ENCODE results near the gene DNPEP.

Gene DNPEP

DNA sequence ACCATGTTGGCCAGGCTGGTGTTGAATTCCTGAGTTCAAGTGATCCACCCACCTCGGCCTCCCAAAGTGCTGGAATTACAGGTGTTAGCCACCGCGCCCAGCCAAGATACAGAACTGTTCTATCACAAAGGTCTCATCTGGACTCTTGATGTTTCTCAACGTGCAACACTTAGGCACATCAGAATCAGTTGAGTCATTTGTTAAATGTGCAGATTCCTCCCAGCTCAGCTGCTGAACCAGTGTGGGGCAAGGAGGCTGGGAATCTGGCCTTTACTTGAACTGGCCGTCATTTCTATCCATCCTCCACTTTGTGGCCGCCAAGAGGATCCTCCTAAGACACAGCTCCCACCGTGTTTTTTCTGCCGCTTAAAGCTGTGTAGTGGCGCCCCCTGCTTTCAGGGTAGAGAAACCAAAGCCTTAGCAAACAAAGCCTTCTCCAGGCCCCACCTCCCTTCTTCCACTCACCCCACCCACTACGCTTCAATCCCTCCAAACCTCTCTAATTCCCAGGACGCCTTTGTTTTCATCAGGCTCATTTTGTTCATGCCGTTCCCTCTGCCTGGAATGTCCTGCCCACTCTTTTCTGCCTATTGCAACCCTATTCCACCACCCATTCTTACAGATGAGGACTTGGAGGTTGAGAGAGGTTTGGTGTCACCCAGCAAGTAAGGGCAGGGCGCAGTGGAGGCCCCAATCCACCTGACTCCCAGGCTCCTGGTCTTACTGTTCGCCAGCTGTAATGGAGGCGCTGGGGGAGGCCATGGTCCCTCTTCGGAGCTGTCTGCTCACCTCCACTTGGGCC, 46.2 kb upstream of the DNPEP start:
- H3K36me3 ChIP-seq (ENCODE audit: control insufficient read depth in 2 of 2, insufficient read depth in 1 of 2, low read length in 2 of 2) = no peaks in the 10 kb centered on the region
- ChIA-PET CTCF (interaction anchor here (0.5 to 1.9 kb wide), 10 partner anchors 13 to 283 kb away, joined by 3 to 22 read pairs (median 4); no protein-coding TSS in a partner anchor), POLR2A (no interaction called here)
- H3K27ac ChIP-seq (ENCODE audit: extremely low read depth, low read depth, low read length) = no peak overlapping the region
- H3K4me1 ChIP-seq (ENCODE audit: control insufficient read depth, insufficient read depth, low read length) = no peaks in the 10 kb centered on the region
- TF ChIP-seq ZNF561 (tag by site-specific recombination; IDR thresholded peaks at IDR 0.05; ENCODE audit: borderline replicate concordance) = no peak
- TF ChIP-seq, protein P1, sequence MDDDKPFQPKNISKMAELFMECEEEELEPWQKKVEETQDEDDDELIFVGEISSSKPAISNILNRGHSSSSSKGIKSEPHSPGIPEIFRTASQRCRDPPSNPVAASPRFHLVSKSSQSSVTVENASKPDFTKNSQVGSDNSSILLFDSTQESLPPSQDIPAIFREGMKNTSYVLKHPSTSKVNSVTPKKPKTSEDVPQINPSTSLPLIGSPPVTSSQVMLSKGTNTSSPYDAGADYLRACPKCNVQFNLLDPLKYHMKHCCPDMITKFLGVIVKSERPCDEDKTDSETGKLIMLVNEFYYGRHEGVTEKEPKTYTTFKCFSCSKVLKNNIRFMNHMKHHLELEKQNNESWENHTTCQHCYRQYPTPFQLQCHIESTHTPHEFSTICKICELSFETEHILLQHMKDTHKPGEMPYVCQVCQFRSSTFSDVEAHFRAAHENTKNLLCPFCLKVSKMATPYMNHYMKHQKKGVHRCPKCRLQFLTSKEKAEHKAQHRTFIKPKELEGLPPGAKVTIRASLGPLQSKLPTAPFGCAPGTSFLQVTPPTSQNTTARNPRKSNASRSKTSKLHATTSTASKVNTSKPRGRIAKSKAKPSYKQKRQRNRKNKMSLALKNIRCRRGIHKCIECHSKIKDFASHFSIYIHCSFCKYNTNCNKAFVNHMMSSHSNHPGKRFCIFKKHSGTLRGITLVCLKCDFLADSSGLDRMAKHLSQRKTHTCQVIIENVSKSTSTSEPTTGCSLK (tag by site-specific recombination; IDR thresholded peaks at IDR 0.05) = no peak
- TF ChIP-seq, protein P2, sequence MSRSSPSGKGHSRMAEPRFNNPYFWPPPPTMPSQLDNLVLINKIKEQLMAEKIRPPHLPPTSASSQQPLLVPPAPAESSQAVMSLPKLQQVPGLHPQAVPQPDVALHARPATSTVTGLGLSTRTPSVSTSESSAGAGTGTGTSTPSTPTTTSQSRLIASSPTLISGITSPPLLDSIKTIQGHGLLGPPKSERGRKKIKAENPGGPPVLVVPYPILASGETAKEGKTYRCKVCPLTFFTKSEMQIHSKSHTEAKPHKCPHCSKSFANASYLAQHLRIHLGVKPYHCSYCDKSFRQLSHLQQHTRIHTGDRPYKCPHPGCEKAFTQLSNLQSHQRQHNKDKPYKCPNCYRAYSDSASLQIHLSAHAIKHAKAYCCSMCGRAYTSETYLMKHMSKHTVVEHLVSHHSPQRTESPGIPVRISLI (tag by site-specific recombination; IDR thresholded peaks at IDR 0.05) = 0 out of 2 replicates have a peak, but pooled peaks have one; percentile 48
- TF ChIP-seq, protein P3, sequence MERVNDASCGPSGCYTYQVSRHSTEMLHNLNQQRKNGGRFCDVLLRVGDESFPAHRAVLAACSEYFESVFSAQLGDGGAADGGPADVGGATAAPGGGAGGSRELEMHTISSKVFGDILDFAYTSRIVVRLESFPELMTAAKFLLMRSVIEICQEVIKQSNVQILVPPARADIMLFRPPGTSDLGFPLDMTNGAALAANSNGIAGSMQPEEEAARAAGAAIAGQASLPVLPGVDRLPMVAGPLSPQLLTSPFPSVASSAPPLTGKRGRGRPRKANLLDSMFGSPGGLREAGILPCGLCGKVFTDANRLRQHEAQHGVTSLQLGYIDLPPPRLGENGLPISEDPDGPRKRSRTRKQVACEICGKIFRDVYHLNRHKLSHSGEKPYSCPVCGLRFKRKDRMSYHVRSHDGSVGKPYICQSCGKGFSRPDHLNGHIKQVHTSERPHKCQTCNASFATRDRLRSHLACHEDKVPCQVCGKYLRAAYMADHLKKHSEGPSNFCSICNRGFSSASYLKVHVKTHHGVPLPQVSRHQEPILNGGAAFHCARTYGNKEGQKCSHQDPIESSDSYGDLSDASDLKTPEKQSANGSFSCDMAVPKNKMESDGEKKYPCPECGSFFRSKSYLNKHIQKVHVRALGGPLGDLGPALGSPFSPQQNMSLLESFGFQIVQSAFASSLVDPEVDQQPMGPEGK (tag by site-specific recombination; IDR thresholded peaks at IDR 0.05) = 0 out of 2 replicates have a peak, but pooled peaks have one; percentile 28
- TF ChIP-seq, protein P4, sequence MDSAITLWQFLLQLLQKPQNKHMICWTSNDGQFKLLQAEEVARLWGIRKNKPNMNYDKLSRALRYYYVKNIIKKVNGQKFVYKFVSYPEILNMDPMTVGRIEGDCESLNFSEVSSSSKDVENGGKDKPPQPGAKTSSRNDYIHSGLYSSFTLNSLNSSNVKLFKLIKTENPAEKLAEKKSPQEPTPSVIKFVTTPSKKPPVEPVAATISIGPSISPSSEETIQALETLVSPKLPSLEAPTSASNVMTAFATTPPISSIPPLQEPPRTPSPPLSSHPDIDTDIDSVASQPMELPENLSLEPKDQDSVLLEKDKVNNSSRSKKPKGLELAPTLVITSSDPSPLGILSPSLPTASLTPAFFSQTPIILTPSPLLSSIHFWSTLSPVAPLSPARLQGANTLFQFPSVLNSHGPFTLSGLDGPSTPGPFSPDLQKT (IDR thresholded peaks at IDR 0.05; ENCODE audit: borderline replicate concordance, low read depth, low read length) = no peak
- TF ChIP-seq KLF7 (tag by site-specific recombination; IDR thresholded peaks at IDR 0.05; ENCODE audit: borderline replicate concordance) = no peak
- no peak for TF ChIP-seq ZFP41 (tag by site-specific recombination; IDR thresholded peaks at IDR 0.05; ENCODE audit: borderline replicate concordance)
- TF ChIP-seq ZNF555 (tag by site-specific recombination; conservative IDR thresholded peaks at IDR 0.05) = no peak
- TF ChIP-seq, protein P5, sequence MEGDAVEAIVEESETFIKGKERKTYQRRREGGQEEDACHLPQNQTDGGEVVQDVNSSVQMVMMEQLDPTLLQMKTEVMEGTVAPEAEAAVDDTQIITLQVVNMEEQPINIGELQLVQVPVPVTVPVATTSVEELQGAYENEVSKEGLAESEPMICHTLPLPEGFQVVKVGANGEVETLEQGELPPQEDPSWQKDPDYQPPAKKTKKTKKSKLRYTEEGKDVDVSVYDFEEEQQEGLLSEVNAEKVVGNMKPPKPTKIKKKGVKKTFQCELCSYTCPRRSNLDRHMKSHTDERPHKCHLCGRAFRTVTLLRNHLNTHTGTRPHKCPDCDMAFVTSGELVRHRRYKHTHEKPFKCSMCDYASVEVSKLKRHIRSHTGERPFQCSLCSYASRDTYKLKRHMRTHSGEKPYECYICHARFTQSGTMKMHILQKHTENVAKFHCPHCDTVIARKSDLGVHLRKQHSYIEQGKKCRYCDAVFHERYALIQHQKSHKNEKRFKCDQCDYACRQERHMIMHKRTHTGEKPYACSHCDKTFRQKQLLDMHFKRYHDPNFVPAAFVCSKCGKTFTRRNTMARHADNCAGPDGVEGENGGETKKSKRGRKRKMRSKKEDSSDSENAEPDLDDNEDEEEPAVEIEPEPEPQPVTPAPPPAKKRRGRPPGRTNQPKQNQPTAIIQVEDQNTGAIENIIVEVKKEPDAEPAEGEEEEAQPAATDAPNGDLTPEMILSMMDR (tag by site-specific recombination; IDR thresholded peaks at IDR 0.05) = peak; percentile 45; the same call in 1 of the 2 replicates
- TF ChIP-seq KLF10 (tag by site-specific recombination; IDR thresholded peaks at IDR 0.05) = no peak
- TF ChIP-seq EGR2 (tag by site-specific recombination; IDR thresholded peaks at IDR 0.05; ENCODE audit: low read depth) = peak; percentile 63
- no peak for TF ChIP-seq GFI1B (tag by site-specific recombination; IDR thresholded peaks at IDR 0.05)
- TF ChIP-seq ZBTB20 (tag by site-specific recombination; IDR thresholded peaks at IDR 0.05) = no peak
- peak; percentile 48 for TF ChIP-seq ZBTB17 (tag by site-specific recombination; IDR thresholded peaks at IDR 0.05)
- no peak for TF ChIP-seq ZNF302 (tag by site-specific recombination; IDR thresholded peaks at IDR 0.05; ENCODE audit: low read depth)
- TF ChIP-seq, protein P6, sequence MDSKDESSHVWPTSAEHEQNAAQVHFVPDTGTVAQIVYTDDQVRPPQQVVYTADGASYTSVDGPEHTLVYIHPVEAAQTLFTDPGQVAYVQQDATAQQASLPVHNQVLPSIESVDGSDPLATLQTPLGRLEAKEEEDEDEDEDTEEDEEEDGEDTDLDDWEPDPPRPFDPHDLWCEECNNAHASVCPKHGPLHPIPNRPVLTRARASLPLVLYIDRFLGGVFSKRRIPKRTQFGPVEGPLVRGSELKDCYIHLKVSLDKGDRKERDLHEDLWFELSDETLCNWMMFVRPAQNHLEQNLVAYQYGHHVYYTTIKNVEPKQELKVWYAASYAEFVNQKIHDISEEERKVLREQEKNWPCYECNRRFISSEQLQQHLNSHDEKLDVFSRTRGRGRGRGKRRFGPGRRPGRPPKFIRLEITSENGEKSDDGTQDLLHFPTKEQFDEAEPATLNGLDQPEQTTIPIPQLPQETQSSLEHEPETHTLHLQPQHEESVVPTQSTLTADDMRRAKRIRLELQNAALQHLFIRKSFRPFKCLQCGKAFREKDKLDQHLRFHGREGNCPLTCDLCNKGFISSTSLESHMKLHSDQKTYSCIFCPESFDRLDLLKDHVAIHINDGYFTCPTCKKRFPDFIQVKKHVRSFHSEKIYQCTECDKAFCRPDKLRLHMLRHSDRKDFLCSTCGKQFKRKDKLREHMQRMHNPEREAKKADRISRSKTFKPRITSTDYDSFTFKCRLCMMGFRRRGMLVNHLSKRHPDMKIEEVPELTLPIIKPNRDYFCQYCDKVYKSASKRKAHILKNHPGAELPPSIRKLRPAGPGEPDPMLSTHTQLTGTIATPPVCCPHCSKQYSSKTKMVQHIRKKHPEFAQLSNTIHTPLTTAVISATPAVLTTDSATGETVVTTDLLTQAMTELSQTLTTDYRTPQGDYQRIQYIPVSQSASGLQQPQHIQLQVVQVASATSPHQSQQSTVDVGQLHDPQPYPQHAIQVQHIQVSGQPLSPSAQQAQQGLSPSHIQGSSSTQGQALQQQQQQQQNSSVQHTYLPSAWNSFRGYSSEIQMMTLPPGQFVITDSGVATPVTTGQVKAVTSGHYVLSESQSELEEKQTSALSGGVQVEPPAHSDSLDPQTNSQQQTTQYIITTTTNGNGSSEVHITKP (tag by site-specific recombination; IDR thresholded peaks at IDR 0.05) = no peak
- TF ChIP-seq, protein P7, sequence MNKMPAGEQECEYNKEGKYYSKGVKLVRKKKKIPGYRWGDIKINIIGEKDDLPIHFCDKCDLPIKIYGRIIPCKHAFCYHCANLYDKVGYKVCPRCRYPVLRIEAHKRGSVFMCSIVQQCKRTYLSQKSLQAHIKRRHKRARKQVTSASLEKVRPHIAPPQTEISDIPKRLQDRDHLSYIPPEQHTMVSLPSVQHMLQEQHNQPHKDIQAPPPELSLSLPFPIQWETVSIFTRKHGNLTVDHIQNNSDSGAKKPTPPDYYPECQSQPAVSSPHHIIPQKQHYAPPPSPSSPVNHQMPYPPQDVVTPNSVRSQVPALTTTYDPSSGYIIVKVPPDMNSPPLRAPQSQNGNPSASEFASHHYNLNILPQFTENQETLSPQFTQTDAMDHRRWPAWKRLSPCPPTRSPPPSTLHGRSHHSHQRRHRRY (tag by site-specific recombination; IDR thresholded peaks at IDR 0.05) = no peak
- TF ChIP-seq ZBTB1 (tag by site-specific recombination; IDR thresholded peaks at IDR 0.05) = no peak
- no peak for TF ChIP-seq ZNF426 (tag by site-specific recombination; IDR thresholded peaks at IDR 0.05)
- TF ChIP-seq ZFHX2 (tag by site-specific recombination; conservative IDR thresholded peaks at IDR 0.05) = peak; percentile 73
- no peak for TF ChIP-seq ZNF530 (tag by site-specific recombination; IDR thresholded peaks at IDR 0.05; ENCODE audit: low read depth)
- peak; percentile 54 for TF ChIP-seq ZNF654 (tag by site-specific recombination; IDR thresholded peaks at IDR 0.05; ENCODE audit: low read depth)
- no peak for TF ChIP-seq OVOL3 (tag by site-specific recombination; IDR thresholded peaks at IDR 0.05)
- no peak overlapping the region for H3K4me3 ChIP-seq (ENCODE audit: low read depth, low read length)
- H3K9me3 ChIP-seq (ENCODE audit: control insufficient read depth, insufficient read depth, low read depth, low read length) = no peaks in the 10 kb centered on the region
